Activated CD4-positive, alpha-beta T cell treated with anti-CD3 and anti-CD28 coated beads, Interleukin-2, Interleukin-4, amounts not matched to agents 100 ng/mL and 50 ng/mL, durations not matched to agents 16 hours and 8 hours (primary cell): ENCODE results near the gene CHPF.
A peak's percentile ranks its signal among the peaks of the same experiment; 100 is the strongest.

Experiments
- DNase-seq: peaks from one replicate; pipeline ENCODE4 v3.0.0-alpha.2; 2020; ENCODE audit warnings: low spot score

The CHPF gene

DNA sequence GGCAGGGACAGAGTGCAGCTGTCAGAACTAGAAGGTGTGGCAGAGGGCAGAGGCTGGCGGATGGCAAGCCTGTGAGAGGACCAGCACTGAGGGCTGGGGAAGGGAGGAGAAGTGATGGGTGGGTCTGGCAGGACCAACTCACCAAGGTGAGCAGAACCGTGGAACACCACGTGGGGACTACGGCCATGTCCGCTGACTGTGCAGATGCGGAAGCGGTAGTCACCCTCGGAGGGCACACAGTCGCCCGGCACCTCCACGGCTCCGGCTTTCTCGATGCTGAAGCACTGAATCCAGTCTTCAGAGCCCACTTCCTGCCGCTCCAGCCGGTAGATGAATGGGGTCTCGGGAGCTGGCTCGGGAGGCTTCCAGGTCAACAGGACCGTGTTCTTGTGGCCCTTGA, 23.5 kb upstream of the CHPF start:
- no peak for DNase-seq

DNA sequence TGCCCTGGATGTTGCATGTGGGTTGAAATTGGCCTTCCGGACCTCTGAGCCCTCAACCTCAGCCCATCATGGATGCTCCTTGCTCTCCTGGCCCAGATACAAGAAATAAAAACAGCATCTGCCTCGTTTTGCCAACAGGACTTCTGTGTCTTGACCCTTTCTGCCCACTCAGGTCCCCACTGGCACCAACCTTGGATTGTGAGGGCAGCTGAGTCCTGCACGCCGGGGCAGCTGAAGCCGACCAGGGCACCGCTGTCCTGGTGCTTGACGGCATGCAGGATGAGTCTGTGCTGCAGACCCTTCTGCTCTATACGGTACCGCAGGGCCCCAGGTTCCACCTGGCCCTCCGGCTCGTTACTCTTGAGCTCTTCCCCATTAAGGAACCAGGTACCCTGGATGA, 23.0 kb upstream of the CHPF start:
- no peak for DNase-seq

DNA sequence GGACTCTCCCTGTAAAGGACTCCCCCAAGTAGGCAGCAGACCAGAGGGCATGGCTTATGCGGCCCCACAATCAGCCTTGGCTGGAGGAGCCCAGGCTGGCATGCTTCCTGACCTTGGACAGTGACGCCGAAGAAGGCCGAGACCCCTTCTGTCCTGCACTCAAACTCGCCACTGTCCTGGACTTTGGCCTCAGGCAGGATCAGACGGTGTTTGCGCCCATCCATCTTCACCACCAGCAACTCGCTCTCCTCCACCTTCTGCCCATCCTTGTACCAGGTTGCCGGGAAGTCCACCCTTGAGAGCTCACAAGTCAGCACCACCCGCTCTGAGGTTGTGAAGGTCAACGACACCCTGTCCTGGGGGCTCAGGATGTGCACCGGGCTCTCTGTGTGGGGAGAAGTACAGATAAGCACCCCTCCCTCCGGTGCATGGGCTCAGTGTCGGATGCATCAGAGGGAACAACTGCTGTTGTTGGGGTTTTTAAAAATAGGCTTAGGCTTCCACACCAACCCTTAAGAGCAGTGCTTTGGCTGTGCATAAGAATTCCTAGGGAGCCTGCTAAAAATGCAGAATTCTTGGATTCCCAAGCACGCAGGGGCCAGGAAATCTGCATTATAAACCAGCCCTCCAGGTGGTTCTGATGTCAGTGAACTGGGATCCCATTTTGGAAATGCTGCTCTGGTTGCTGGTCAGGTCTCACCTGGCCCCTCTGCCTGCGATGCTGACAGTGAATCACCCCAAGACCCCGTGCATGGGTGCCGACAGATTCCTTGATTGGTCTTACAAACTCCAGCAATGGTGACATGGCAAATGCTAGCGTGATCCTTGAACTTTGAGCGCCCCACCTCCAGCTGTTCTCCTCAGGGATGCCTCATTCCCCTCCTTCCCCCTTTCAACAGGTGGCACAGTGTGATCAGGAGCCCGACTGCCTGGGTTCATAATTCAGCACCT, 21.8 kb upstream of the CHPF start:
- no peak for DNase-seq

DNA sequence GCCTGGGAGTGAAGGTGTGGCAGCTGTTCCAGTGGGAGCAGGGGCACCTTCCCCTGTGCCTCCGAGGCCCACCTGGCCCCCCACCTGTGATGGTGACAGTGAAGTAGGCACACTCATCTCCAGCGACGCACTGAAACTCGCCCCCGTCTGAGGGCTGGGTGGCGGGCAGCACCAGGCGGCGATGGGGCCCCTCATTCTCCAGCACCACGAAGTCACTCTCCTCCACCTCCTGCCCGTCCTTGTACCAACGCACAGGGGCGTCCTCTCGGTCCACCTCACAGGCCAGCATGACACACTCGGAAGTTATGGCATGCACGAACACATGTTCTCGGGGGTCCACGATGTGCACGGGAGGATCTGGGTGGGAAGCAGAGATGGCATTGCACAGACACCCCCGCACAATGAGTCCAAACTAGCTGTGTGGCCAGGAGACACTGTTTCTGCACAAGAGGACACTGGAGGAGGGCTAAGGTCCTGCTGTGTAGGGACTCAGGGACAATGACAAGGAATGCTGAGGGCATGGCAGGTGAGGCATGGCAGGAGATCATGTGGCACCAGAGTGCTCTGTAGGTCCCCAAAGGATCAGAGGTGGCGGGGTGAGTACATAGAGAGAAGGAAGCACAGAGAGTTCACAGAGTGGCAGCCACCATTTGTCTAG, 19.8 kb upstream of the CHPF start:
- no peak for DNase-seq

DNA sequence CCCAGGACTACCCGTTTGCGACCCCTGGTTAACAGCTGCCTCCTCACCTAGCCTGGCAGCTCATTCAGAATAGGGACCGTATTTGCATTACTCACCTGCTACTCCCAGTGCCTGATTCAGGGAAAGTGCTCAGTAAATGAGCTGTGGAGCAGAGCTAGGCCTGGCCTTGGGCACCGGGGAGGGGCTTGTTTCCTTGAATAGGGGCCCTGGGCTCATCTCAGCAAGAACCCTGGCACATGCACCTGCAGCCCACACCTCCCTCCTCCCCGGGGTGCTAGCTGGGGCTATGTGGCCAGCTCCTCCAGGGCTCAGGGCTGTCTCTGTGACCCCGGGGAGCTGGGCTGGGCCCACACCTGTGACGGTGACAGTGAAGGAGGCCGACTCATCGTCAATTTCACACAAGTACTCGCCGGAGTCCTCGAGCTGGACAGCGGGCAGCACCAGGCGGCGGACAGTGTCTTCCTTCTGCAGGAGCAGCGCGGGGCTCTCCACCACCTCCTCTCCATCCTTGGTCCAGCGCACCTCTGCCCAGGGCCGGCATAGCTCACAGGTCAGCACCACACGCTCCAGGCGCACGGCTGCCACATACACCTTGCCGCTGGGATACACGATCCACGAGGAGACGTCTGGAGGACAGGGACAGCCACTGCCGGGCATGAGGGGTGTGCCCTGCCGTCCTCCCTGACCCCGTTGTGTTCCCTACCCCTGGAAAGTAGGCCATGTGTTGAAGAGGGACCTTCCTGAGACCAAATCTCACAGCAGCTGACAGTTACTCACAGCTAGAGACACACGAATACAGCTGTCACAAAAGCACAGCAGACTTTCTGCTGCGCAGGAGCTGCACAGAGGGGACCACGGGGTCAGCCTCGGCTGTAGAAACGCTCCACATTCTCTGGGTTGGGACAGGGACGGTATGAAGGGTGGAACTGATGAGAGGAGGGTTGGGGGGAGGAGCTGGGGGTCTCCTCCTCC, 18.7 kb upstream of the CHPF start:
- no peak for DNase-seq

DNA sequence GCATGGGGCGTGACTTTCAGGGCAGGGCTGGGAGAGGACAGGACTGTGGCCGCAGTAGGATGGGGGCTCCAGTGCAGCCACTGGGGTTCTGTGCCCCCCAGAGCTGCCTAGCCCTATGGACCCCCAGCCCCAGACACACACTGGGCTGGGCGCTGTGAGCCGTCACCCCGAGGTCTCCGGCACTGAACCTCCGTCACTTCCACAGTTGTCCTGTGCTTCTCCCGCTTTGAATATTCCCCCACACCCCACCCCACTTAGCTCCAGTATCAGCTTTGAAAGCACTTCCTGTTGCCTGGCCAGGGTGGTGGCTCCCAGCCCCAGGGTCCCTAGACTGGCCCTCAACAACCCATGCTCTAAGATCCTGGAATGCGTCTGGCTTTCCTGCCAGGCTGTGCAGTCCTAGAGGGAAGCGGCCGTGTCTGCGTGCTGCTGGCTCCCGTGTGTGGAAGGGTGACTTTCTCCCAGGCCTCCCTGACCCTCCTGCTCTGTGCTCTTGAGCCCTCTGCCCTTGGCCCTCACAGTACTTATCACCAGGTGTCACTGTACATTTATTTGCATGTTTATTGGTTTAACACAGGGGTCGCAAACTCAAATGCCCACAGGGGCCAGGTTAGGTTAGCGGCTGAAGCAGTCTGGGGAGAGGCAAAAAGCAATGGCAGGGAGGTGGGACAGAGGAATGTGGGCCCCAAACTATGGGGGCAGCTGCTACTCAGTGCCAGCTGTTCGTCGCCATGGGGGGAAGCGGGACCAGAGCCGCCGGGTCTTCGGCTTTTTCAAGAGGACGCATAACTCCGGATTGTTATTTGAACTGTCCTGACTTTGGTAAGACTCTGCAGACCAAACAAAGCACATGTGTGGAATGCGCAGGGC, 17.8 kb upstream of the CHPF start:
- DNase-seq, result no peak

DNA sequence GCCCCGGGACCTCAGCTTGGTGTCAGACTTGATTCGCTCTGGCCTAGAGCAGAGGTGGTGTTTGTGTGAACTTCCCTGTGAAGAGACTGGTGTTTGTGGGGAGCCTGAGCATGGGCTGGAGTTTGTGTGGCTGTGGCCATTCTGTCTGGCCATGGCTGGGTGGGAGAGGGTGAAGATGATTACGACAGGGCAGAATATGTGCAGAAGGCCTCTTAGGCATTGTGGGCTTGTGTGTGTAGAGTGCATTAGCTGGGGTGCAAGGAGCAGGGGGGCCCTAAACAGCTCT, 17.2 kb upstream of the CHPF start:
- DNase-seq, result no peak

DNA sequence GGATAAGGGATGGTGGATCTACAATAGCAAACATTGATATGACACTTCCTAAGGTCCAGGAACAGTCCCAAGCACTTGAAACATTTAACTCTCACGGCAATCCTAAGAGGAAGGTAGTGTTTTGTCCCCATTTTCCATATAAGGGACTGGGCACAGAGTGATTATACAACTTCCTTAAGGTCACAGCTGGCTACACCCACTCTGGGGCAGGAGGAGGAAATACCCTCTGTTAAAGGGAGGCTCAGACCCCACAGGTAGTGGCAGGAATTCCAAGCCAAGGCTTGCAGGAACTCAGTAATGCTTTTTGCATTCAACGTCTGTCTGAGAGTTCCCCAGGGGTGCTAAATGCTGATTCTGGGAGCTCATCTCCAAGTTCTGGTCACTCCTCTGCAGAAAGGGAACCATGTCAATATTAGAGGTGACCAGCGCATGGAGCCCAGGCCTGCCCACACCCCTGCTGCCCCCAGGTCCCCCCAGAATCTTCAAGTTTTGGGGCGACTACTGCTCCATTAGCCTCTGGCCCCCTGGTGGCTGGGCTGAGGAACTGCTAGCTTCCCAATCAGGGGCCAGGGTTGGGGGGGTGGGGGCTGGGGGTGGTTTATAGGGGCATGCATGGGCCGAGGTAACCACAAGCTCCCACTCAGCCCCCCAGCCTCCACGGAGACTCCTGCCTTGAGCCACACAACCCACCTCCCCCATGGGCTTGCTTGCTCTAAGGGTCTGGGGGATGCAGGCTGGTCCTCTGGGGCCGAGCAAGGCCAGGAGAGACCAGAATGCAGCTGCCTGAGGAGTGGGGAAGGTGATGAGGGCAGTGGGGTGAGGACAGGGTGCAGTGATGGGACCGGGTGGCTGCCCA, 16.7 kb upstream of the CHPF start:
- DNase-seq, result no peak

DNA sequence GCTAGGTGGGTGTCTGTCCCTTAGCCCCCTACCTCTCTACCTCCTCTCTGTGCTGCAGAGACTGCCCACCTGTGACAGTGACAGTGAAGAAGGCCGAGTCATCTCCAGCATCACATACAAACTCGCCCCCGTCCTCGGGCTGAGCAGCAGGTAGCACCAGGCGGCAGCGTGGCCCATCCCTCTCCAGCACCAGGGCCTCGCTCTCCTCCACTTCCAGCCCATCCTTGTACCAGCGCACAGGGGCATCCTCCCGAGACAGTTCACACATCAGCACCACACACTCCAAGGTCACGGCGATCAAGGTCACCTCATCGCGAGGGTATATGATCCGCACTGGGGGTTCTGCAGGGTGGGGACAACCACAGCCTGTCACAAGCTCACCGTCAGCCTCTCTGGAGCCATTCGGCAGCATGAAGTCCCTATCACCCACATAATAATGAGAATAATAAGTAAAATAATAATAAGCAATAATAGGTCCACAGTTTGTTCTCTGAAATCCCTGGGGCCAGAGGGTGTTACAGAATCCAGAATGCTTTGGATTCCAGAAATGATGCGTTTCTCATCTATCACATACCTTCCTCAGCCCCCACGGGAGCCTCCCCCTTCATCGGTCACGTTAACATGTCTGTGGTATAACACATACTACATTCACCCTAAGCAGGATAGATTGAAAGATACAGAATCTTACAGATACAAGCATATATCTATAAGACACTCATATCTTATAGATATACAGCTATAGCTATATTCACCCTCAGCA, 15.7 kb upstream of the CHPF start:
- no peak for DNase-seq

DNA sequence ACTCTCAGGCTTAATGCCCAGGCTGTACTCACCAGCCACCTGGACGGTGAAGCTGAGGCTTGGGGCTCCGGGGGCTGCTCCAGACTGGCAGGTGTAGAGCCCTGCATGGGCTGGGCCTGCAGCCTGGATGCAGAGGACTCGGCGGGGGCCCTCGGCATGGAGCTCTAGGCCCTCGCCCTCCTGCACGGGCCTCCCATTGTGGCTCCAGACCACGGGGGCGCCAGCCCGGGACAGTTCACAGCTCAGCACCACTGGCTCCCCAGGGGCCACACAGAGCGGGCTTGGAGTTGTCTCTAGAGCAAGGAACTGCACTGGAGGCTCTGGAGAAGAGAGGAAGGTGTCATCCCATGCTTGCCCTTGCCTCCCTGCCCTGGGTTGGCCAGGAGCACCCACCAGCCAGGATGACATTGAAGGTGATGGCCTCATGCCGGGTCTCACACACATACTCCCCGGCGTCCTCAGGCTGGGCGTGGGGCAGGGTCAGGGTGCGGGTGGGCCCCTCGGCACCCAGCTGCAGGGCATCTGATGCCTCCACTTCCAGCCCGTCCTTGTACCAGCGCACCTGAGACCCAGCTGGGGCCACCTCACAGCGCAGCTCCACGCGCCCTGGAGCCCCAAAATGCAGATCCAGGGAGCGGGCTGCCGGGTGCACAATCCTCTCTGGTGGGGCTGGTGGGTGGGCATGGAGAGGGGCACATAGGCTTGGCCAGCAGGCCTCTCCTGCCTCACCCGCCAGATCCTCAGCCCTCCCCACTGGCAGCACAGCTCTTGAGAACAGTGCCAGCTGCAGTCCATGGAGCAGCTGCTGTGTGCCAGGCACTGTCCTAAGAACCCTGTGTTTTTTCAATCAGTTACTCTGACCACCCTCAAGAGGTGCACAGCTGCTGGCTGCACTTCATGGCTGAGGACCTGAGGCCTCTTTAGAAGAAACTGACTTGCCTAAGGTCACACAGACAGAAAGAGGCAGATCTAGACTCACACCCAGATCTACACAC, 14.5 kb upstream of the CHPF start:
- no peak for DNase-seq

DNA sequence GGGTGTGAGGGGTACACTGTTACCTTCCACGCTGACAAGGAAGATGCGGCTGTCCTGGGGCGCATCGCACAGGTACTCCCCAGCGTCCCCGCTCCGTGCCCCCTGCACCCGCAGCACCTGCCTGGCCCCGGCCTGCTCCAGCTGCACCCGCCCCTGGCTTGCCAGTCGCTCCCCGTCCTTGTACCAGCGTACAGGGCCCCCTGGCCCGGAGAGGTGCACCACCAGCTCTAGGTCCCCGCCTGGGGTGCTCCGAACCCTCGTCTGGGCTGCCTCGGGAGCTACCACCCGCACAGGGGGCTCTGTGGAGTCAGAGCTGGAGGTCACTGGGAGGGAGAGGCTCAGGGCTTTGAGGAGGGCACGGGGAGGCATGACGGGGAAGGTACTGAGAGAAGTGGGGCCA, 13.7 kb upstream of the CHPF start:
- no peak for DNase-seq

DNA sequence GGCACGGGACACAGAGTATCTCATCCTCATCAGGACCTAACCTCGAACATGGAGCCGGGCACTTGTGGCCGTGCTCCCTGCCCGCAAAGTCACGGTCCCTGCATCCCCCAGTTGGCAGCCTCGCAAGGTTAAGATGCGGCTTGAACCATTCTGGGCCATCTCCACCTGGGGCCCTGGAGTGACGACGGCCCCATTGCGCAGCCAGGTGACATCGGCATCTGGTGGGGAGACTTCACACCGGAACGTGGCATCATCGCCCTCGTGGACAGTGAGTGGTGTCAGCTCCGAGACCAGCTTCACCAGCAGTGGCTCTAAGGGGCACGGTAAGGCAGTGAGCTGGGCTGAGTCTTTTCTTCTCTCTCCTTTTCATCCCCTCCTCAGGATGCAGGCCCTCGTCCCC, 12.8 kb upstream of the CHPF start:
- DNase-seq, result no peak

DNA sequence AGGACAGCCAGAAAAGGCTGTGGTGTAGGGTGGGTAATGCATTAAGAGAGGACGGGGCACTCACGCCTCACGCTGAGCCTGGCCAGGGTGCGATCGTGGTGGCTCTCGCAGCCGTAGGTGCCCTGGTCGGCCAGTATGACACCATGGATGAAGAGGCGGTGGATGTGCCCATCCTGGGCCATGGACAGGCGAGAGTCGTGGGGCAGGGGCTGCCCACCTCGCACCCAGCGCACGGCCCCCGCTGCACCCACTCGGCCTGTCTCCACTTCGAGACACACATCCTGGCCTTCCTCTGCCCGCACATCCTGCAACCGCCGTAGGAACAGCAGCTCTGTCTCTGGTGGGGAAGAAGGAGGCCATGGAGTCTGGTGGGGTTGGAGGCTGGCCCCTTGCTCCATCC, 12.3 kb upstream of the CHPF start:
- no peak for DNase-seq

DNA sequence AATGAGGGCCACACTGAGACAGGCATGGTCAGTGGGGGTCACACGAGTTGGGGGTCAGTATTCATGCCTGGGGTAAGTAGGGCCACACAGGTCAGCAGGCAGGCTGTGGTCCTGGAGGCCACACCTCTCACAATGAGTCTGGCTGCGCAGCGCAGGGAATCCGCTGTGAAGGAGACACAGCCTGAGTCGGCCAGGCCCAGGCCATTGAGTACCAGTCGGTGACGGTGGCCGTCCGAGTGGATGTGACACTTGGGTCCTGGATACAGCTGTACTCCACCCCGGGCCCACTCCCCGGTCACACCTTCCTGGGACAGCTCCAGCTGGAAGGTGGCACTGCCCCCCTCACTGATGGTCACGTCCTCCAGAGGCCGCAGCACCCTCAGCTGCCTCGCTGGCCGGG, 10.7 kb upstream of the CHPF start:
- DNase-seq, result no peak

DNA sequence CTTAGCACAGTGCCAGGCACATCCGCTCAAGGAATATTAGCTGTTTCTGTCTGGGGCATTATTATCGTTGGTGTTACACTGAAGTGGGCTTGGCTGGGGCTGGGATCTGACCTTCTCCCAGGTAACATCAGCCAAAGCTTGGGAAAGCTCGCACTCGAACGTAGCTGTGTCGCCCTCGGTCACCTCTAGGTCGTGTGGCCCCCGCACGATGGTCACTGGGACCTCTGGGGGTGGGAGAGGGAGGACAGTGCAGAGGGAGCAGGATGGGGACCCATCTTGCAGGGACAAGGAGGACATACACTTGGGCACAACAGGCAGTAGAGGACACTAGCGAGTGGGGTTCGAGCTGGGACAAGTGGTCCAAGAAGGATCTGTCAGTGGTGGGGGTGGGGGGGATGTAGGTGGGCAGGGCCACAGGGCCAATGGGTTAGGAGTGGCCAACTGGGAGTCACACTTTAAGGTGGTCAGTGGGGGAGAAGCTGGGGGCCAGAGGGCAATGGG, 9.9 kb upstream of the CHPF start:
- no peak for DNase-seq

DNA sequence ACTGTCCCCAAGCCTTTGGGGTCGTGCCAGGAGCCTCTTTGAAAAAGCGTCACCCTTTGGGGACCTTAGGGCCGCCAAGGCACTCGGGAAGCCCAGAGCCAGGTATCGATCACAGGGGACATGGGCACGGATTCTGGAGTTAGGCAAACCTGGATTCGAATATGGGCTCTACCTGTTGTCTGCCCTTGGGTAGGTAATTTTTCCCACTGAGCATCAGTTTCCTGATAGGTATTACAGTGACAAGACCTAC, 9.5 kb upstream of the CHPF start:
- DNase-seq, result no peak

DNA sequence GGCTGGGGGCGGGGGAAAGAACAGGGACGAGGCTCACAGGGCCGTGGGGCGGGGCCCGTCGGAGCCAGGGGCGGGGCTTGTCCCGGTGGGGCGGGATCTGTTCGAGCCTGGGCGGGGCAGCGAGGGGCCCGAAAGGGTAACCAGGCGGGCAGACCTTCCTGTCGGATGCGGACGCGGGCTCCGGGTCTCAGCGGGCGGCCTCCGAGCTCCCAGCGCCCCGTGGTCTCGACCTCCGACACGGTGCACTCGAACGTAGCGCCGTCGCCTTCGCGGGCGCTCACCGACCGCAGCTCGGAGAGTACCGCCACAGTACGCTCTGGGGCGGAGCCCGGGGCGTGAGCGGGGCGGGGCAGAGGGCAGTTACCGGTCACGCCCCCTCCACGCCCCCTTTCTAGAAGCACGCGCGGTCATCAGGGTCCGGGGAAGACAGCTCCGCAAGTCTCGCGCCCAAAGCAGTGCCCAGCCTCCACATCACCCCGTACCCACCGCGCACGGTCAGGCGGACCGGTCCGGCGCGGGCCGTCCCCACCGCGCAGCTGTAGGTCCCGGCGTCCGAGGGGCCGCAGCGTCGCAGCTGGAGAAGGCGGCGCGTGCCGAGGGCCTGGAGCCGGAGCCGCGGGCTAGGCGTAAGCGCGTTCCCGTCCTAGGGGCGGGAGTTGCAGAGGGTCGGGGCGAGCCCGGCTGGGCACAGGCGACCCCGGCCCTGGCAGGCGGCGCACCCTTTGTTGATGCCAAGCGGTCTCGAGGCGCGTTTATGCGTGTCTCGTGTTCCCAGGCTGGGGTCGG, 9.0 kb upstream of the CHPF start:
- peak; percentile 70 for DNase-seq
